ENCODE data around the gene COMMD4.
"Not testable (repeated sequence)": the region's sequence is repeated elsewhere in the genome, so short reads cannot be mapped to it uniquely, and the experiment has no call there.

The COMMD4 gene

DNA sequence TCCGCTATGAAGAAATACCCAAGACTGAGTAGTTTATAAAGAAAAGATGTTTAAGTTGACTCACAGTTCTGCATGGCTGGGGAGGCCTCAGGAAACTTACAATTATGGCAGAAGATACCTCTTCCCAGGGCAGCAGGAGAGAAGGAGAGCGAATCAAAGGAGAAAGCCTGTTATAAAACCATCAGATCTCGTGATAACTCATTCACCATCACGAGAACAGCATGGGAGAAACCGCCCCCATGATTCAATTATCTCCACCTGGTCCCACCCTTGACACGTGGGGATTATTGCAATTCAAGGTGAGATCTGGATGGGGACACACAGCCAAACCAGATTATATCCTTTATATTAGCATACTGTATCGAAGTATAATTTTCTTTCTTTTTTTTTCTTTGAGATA lies 3.8 kb upstream of the COMMD4 start:
- not testable (repeated sequence) for DNase-seq (ENCODE audit: low spot score)

DNA sequence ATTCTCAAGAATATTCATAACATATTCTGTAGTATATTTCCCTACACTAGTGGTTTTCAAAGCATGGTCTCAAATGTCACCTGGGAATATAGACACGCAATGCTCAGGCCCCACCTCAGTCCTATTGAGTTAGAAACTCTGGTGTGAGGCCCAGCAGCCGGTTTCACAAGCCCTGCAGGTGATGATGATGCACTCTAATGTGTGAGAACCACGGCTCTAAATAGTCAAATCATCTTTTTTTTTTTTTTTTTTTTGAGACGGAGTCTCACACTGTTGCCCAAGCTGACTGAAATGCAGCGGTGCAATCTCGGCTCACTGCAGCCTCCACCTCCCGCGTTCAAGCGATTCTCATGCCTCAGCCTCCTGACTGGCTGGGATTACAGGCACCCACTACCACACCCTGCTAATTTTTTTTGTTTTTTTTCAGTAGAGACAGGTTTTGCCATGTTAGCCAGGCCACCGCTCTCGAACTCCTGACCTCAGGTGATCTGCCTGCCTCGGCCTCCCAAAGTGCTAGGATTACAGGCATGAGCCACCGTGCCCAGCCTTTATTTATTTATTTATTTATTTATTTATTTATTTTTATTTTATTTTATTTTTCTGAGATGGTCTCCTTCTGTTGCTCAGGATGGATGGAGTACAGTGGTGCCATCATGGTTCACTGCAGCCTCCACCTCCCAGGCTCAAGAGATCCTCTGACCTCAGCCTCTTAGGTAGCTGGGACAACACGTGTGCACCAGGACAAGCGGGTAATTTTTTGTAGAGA lies 2.0 kb upstream of the COMMD4 start:
- DNase-seq (ENCODE audit: low spot score): not testable (repeated sequence)

DNA sequence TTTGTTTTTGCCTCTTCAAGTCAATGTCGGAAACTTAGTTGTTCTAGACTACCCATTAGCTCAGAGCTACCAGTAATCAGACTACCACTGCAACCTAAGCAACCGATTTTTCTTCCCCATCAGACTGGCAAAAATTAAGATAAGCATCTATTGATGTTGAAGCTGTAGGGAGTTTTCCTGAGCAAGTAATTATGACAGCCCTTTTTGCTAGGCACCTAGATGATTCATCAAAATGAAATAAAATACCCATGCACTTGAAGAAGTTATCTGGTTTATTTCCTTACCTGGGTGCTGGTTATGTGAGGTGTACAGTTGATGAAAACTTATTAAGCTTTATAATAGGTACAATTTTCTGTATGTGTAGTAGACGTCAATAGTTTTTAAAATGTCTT lies 554 bp upstream of the COMMD4 start:
- DNase-seq (ENCODE audit: low spot score): no peak

DNA sequence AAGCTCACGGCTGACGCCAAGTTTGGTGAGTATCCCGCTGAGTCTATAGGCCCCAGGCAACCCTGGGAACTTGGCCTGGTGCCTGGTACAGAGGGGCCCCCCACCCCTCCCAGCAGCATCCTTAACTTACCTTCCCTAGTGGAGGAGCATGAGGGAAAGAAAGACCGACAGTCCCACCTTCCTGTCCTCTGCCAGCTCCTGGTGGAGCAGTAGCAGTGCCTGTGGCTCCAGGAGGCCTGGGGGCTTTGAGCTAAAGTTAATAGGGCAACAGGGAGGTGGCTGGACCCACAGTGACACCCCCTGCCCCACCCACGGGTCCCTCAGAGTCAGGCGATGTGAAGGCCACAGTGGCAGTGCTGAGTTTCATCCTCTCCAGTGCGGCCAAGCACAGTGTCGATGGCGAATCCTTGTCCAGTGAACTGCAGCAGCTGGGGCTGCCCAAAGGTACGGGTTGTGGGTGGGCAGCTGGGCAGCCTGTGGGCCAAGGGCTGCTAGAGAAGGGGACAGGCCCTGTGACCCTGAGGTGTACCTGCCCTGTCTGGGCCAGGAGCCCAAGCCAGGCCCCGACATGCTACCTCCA lies 2.9 kb downstream of the COMMD4 start:
- no peak for DNase-seq (ENCODE audit: low spot score)

DNA sequence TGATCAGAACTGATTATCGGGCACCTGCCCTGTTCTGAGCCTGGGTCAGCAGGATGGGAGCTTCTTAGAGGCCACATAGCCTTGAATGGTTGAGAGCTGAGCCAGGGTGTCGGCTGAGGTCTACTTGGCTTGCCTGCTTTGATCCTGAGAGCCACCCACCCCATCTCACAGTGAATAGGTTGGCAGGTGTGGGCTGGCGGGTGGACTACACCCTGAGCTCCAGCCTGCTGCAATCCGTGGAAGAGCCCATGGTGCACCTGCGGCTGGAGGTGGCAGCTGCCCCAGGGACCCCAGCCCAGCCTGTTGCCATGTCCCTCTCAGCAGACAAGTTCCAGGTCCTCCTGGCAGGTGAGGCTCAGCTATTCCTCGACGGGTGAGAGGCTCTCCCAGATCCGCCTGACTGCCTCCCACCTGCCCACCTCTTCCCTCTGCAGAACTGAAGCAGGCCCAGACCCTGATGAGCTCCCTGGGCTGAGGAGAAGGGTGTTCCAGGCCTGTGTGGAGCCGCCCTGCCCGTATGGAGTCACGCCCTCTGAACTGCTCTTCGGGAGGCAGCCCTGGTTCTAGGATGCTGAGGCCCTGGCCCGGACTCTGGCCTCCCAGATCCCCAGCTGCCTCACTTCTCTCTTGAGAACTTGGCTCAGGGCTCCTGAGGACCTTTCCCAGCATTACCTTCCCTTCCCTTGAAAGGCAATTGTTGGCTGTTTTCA lies 3.8 kb downstream of the COMMD4 start:
- no peak for DNase-seq (ENCODE audit: low spot score)

DNA sequence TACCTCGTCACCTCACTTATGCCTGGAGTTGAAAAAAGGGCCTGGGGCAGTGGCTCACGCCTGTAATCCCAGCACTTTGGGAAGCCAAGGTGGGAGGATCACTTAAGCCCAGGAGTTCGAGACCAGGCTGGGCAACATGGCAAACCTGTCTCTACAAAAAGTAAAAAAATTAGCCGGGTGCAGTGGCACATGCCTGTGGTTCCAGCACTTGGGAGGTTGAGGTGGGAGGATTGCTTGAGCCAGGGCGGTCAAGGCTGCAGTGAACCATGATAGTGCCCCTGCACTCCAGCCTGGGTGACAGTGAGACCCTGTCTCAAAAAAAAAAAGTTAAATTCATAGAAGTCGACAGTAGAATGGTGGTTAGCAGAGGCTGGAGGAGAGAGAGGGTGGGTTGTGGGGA lies 6.4 kb downstream of the COMMD4 start:
- DNase-seq (ENCODE audit: low spot score): no peak

DNA sequence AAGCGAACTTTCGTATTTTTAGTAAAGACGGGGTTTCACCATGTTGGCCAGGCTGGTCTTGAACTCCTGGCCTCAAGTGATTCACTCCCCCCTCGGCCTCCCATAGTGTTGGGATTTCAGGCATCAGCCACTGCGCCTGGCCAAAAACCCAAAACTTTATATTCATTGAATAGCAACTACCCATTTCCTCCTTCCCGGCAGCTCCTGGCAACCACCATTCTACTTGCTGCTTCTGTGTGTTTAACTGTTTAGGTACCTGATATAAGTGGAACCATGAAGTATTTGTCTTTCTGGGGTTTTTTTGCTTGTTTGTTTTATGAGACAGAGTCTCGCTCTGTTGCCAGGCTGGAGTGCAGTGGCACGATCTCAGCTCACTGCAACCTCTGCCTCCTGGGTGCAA lies 8.1 kb downstream of the COMMD4 start:
- not testable (repeated sequence) for DNase-seq (ENCODE audit: low spot score)

DNA sequence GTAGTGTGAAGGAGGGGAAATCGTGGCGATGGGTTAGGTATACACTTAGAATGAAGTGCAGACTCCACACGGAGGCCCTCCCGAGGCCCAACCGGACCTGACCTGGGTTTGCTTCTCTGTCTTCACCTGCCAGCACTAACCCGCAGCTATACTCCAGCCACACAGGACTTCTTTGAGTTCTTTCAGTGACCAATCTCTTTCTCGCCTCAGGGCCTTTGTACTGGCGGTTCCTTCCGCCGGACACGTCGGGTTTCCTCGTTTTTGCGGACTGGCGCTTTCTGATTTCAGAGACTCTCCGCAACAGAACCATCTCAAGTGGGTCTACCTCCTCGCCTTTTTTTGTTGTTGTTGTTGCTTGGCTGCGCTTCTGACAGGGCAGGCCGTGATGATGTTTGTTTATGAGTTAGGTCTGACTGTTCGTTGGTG lies 10.9 kb downstream of the COMMD4 start, which contains the start of gene NEIL1:
Gene NEIL1, plus strand, starts transcription at position 244 of the 426 bp plus-strand sequence. CDS start 1,867 bp downstream, outside the sequence.
- DNase-seq (ENCODE audit: low spot score): no peak

DNA sequence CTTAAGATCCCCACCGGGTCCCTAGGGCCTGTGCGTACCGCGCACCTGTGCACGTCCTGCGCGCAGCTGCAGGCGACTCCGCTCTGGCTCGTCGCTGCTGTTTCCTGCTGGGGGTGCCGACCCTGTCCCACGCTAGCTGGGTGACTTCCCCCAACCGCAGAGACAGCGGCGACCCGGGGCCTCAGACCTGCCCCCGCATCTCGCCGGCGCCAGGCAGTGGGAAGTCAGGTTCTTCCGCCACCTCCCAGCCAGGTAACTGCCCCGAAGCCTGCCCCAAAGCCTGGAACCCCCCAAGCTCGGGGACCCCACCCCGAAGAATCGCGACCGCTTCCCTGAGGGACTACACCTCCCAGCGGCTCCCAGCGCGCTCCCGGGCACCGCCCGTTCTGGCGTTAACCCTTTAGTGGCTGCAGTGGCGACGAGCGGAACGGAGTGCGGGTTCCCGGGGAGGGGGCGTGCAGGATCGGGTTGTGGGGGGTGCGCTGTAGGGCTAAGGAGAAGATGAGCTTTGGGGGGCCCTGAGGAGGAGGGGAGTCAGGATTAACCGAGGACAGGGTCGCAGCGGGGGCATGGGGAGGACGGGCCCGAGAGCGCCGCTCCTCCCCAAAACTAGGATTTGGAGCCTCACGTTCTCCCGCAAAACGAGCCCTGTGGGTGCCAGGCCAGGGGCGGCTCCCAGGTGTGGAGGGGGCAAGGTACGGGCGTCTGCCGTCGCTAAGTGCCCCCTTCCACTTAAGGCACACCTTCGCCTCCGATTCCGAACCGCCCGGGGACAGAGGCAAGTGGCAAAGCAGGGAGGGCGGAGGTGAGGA lies 11.6 kb downstream of the COMMD4 start:
- DNase-seq (ENCODE audit: low spot score): no peak

DNA sequence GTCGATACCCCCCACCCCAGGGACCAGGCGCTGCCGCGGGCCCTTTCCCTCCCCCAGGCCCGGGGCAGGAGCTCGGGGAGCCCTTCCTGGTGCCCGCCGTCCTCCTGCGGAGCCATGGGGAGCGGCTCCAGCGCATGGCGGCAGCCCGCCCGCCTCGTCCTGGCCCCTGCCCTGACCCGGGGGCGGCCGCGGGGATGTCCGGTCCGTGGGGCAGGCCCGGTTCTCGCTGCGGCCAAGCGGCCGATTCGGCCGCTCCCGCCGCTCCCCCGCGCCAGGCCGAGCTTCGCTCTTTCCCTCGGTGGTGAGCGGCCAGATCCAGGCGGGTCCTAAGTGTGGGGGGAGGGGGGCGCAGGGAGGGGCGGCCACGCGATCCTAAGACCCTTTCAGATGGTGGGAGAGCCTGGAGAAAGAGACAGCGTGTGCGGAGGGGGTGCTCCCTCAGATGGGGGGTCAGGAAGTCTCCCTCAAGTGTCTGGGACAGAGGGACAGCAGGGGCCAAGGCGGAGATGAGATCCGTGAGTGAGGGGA lies 12.2 kb downstream of the COMMD4 start:
- no peak for DNase-seq (ENCODE audit: low spot score)

DNA sequence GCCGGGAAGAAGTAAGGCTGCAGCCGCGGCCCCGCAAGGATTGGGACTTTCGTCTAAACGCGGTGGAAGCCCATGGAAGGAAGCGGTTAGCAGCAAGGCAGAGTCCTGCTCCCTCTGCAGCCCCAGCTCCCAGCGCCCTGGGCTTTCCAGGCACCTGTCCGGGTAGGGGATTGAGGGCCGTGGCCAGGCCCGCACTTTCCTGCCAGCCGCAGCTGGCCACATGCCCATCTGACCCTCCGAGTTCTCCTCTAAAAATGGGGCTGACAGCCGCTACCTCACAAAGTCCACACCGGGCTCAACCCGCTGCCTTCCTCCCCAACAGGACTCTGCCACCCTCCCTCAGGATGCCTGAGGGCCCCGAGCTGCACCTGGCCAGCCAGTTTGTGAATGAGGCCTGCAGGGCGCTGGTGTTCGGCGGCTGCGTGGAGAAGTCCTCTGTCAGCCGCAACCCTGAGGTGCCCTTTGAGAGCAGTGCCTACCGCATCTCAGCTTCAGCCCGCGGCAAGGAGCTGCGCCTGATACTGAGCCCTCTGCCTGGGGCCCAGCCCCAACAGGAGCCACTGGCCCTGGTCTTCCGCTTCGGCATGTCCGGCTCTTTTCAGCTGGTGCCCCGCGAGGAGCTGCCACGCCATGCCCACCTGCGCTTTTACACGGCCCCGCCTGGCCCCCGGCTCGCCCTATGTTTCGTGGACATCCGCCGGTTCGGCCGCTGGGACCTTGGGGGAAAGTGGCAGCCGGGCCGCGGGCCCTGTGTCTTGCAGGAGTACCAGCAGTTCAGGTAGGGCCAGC lies 12.9 kb downstream of the COMMD4 start:
- no peak for DNase-seq (ENCODE audit: low spot score)

DNA sequence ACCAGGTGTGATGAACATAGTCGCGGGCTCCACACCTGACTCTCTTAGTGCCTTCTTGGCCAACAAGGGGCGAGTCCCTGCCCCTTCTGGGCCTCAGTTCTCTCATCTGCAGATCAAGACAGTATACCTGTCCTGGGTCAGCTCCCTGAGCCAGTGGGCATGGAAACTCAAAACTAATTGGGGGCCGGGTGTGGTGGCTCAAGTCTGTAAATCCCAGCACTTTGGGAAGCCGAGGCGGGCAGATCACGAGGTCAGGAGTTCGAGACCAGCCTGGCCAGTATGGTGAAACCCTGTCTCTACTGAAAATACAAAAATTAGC lies 13.4 kb downstream of the COMMD4 start:
- DNase-seq (ENCODE audit: low spot score): not testable (repeated sequence)

DNA sequence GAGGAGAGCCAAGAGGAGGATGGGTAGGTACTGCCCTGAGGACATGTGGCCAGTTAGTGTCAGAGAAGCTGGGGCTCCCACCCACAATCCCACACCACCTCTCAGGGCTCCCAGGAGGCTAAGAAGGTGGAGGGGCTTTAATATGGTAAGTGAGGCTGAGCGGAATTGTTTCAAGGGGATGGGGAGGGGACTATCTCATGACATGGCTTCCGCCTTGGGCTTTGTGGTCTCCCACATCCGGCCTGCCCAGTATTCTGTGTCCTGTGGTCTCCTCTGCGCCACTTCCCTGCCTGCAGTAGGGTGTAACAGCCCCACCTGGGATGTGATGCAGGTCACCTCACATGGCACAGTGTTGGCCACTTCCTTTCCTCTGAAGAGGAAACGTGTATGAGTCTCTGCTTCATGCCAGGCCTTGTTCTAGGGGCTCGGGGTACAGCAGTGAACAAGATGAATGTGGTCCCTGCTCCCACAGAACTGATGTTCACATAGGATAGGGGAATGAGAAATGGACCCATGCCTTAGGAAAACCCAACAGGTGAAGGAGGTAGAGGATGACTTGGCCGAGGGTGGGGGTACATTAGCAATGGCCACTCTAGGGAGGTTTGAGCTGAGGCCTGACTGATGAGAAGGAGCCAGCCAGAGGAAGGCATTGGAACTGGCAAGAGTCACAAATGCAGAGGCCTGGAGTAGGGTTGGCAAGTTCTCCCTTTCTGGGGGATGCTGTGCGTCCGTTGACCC lies 14.2 kb downstream of the COMMD4 start:
- peak; percentile 86 for DNase-seq (ENCODE audit: low spot score)

DNA sequence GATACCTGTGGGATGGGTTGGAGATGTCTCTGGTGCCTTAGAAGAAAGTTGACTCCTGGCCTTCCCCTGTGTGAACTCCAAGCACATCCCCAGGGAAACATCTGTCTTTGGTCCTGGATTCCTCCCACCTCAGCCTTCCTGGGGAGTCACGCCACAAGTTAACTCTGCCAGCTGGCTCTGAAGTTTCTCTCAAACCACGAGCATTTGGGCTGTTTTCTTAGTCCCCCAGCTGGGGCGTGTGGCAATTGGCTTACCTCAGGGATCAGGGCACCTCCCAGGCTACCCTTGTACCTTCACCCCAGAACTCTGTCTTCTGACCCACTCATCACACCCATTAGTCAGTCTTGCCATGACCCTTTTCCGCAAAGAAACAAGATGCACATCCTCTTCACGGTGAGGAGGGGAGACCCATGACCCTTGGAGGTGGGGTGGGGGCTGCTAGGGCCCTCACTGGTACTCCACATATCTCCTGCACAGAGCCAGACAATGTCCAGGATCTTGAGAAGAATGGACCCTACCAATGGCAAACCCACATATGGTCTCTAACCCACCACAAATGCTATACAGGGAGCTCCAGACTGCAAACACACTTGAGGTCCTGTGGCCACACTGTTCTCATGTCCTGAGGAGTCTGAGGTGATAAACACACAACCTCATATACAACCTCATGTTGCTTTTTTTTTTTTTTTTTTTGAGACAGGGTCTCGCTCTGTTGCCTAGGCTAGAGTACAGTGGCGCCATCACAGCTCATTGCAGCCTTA lies 14.9 kb downstream of the COMMD4 start:
- no peak for DNase-seq (ENCODE audit: low spot score)

DNA sequence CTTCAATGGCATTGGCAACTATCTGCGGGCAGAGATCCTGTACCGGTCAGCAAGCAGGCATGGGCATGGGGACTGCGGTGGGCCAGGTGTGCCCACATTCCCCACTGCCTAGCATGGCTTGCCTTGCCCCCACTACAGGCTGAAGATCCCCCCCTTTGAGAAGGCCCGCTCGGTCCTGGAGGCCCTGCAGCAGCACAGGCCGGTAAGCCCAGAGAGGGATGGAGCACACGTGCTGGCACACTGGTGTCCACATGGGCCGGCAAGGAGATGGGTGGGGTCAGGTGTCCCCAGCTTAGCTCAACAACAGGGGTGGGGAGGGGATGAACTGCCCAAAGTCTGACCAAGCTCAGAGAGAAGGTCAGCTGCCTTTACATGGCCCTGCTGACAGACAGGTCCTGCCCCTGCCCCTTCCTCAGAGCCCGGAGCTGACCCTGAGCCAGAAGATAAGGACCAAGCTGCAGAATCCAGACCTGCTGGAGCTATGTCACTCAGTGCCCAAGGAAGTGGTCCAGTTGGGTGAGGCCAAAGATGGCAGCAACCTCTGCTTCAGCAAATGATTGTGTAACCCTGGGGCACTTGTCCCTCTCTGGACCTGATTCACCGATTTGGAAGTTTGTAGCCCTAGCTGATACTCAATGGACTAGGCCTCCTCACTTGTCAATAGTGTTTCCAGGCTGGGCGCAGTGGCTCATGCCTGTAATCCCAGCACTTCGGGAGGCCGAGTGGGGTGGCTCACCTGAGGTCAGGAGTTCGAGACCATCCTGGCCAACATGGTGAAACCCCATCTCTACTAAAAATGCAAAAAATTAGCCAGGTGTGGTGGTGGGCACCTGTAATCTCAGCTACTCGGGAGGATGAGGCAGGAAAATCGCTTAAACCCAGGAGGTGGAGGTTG lies 16.6 kb downstream of the COMMD4 start:
- no peak for DNase-seq (ENCODE audit: low spot score)

DNA sequence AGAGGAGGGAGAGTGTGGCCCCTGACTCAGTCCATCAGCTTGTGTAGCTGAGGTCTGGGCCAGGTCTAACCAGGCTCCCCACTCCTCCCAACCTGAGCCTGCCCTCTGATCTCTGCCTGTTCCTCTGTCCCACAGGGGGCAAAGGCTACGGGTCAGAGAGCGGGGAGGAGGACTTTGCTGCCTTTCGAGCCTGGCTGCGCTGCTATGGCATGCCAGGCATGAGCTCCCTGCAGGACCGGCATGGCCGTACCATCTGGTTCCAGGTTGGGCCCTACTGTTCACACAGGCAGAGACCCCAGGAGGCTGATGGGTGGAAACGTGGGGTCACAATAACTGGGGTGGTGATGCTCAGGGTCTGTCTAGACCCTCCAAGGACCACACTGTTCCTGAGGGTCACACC lies 17.7 kb downstream of the COMMD4 start:
- no peak for DNase-seq (ENCODE audit: low spot score)

DNA sequence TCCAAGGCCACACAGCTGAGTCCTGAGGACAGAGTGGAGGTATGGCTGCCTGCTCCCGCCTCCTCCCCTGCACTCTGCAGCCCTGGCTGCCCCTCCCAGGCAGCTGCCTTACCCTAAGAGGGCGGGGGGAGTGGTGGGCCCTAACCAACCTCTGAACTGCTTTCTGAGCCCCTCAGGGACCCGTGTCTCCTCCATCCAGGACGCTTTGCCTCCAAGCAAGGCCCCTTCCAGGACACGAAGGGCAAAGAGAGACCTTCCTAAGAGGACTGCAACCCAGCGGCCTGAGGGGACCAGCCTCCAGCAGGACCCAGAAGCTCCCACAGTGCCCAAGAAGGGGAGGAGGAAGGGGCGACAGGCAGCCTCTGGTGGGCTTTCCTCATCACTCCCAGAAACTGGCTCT lies 18.6 kb downstream of the COMMD4 start:
- DNase-seq (ENCODE audit: low spot score): no peak

DNA sequence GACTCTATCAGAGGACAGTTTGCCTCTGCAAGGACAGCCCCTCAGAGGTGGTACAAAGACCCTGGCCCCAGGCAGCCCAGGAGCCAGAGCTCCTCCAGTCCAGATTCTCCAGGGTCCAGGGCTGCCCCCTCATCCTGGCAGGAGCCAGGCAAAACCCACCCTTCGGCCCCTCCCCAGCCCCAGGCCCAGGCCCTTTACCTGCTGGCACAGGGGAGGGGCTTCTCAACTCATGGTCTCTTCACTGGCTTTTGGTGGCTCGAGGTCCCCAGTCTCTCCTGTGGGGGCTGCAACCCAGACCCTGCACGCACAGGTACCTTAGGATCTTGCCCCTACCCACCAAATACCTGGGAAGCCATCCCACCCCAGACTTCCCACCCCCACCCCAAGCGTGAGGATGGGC lies 19.5 kb downstream of the COMMD4 start:
- no peak for DNase-seq (ENCODE audit: low spot score)

DNA sequence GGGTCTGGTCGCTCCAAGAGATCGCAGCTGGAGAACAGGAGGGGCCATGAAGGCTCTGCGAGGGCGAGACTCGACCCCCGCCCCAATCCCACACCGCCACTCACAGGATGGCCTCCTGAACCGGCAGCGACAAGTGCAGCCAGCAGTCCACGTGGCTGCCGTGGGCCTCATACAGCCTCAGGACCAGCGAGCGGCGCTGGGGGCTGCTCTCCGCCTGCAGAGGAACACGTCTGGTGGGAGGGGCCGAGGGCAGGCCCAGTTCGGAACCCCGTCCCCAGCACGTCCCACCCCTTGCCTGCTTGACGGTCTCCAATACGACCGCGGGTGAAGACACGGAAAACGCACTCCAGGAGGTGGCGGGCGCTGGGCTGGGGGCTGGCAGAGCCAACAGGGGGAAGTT lies 20.1 kb downstream of the COMMD4 start:
- DNase-seq (ENCODE audit: low spot score): no peak
